ENCODE data around the gene WFIKKN1. TPM values are rescaled to one million over a fixed set of nuclear protein-coding genes. Genes with fewer than 3 reads are reported as not detected.

The WFIKKN1 gene
- total and polyA plus RNA-seq, 2 of the 13 experiments (the other 11 are each of a cell fraction or from before 2014, with no cell fraction given), result 1.7 to 4.9 TPM

DNA sequence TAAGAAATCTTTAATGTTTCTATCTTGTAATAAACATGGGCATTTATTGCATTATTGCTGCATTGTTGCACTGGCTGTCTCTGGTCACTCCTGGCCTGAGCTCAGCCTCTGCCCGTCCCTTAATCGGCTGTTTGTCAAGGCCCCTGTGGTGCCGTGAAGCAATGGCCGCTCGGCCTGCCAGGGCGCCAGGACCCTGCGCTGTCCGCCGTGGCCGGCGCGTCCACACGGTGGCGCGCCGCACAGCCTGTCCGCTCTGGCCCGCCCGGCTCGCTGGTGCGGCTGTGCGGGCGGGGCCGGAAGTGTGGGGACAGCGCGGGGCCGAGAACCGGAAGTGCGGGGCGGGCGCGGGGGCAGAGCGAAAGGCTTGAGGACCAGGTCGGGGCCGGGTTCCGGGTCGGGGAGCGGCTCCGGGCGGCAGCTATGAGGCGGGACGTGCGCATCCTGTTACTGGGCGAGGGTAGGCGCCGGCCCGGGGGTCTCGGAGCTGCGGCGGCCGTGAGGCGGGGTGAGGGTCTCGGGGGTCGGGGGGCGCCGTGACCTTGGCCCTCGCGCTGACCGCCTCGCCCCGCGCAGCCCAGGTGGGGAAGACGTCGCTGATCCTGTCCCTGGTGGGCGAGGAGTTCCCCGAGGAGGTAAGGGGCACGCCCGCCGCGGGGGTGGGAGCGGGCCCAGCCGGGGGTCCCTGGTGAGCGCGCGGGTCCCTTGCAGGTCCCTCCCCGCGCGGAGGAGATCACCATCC is 37.2 kb downstream of the WFIKKN1 start, which contains the start of gene RHOT2 (continued):
- TF ChIP-seq, protein P1, sequence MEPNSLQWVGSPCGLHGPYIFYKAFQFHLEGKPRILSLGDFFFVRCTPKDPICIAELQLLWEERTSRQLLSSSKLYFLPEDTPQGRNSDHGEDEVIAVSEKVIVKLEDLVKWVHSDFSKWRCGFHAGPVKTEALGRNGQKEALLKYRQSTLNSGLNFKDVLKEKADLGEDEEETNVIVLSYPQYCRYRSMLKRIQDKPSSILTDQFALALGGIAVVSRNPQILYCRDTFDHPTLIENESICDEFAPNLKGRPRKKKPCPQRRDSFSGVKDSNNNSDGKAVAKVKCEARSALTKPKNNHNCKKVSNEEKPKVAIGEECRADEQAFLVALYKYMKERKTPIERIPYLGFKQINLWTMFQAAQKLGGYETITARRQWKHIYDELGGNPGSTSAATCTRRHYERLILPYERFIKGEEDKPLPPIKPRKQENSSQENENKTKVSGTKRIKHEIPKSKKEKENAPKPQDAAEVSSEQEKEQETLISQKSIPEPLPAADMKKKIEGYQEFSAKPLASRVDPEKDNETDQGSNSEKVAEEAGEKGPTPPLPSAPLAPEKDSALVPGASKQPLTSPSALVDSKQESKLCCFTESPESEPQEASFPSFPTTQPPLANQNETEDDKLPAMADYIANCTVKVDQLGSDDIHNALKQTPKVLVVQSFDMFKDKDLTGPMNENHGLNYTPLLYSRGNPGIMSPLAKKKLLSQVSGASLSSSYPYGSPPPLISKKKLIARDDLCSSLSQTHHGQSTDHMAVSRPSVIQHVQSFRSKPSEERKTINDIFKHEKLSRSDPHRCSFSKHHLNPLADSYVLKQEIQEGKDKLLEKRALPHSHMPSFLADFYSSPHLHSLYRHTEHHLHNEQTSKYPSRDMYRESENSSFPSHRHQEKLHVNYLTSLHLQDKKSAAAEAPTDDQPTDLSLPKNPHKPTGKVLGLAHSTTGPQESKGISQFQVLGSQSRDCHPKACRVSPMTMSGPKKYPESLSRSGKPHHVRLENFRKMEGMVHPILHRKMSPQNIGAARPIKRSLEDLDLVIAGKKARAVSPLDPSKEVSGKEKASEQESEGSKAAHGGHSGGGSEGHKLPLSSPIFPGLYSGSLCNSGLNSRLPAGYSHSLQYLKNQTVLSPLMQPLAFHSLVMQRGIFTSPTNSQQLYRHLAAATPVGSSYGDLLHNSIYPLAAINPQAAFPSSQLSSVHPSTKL (CRISPR knock-in tag; IDR thresholded peaks at IDR 0.05), result peak; percentile 10; the same call in 1 of the 2 replicates
- TF ChIP-seq, protein P2, sequence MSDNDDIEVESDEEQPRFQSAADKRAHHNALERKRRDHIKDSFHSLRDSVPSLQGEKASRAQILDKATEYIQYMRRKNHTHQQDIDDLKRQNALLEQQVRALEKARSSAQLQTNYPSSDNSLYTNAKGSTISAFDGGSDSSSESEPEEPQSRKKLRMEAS (IDR thresholded peaks at IDR 0.05), result peak; percentile 82
- TF ChIP-seq ZNF607 (CRISPR knock-in tag; IDR thresholded peaks at IDR 0.05; ENCODE audit: borderline replicate concordance) (0 out of 2 replicates have a peak, but pooled peaks have one; percentile 59), HDAC1 (CRISPR knock-in tag; IDR thresholded peaks at IDR 0.05) (peak; percentile 82), TBX2 (CRISPR knock-in tag; IDR thresholded peaks at IDR 0.05; ENCODE audit: borderline replicate concordance) (peak; percentile 21; the same call in 1 of the 2 replicates), ZNF652 (CRISPR knock-in tag; IDR thresholded peaks at IDR 0.05; ENCODE audit: borderline replicate concordance, low read depth) (no peak), MED1 (CRISPR knock-in tag; IDR thresholded peaks at IDR 0.05) (peak; percentile 88), MXD4 (CRISPR knock-in tag; IDR thresholded peaks at IDR 0.05) (peak; percentile 74), SIN3A (IDR thresholded peaks at IDR 0.05; ENCODE audit: borderline replicate concordance, low read depth, low read length) (peak; percentile 68; the same call in 1 of the 2 replicates), KDM5B (CRISPR knock-in tag; IDR thresholded peaks at IDR 0.05; ENCODE audit: borderline replicate concordance) (peak; percentile 73; the same call in 1 of the 2 replicates), SIN3B (IDR thresholded peaks at IDR 0.05; ENCODE audit: low read length) (no peak)
- TF ChIP-seq, protein P3, sequence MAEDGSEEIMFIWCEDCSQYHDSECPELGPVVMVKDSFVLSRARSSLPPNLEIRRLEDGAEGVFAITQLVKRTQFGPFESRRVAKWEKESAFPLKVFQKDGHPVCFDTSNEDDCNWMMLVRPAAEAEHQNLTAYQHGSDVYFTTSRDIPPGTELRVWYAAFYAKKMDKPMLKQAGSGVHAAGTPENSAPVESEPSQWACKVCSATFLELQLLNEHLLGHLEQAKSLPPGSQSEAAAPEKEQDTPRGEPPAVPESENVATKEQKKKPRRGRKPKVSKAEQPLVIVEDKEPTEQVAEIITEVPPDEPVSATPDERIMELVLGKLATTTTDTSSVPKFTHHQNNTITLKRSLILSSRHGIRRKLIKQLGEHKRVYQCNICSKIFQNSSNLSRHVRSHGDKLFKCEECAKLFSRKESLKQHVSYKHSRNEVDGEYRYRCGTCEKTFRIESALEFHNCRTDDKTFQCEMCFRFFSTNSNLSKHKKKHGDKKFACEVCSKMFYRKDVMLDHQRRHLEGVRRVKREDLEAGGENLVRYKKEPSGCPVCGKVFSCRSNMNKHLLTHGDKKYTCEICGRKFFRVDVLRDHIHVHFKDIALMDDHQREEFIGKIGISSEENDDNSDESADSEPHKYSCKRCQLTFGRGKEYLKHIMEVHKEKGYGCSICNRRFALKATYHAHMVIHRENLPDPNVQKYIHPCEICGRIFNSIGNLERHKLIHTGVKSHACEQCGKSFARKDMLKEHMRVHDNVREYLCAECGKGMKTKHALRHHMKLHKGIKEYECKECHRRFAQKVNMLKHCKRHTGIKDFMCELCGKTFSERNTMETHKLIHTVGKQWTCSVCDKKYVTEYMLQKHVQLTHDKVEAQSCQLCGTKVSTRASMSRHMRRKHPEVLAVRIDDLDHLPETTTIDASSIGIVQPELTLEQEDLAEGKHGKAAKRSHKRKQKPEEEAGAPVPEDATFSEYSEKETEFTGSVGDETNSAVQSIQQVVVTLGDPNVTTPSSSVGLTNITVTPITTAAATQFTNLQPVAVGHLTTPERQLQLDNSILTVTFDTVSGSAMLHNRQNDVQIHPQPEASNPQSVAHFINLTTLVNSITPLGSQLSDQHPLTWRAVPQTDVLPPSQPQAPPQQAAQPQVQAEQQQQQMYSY (CRISPR knock-in tag; IDR thresholded peaks at IDR 0.05), result 0 out of 2 replicates have a peak, but pooled peaks have one; percentile 35
- TF ChIP-seq, protein P4, sequence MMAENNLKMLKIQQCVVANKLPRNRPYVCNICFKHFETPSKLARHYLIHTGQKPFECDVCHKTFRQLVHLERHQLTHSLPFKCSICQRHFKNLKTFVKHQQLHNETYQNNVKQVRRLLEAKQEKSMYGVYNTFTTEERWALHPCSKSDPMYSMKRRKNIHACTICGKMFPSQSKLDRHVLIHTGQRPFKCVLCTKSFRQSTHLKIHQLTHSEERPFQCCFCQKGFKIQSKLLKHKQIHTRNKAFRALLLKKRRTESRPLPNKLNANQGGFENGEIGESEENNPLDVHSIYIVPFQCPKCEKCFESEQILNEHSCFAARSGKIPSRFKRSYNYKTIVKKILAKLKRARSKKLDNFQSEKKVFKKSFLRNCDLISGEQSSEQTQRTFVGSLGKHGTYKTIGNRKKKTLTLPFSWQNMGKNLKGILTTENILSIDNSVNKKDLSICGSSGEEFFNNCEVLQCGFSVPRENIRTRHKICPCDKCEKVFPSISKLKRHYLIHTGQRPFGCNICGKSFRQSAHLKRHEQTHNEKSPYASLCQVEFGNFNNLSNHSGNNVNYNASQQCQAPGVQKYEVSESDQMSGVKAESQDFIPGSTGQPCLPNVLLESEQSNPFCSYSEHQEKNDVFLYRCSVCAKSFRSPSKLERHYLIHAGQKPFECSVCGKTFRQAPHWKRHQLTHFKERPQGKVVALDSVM (CRISPR knock-in tag; IDR thresholded peaks at IDR 0.05), result no peak; the same call in 1 of the 2 replicates
- TF ChIP-seq, protein P5, sequence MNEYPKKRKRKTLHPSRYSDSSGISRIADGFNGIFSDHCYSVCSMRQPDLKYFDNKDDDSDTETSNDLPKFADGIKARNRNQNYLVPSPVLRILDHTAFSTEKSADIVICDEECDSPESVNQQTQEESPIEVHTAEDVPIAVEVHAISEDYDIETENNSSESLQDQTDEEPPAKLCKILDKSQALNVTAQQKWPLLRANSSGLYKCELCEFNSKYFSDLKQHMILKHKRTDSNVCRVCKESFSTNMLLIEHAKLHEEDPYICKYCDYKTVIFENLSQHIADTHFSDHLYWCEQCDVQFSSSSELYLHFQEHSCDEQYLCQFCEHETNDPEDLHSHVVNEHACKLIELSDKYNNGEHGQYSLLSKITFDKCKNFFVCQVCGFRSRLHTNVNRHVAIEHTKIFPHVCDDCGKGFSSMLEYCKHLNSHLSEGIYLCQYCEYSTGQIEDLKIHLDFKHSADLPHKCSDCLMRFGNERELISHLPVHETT (CRISPR knock-in tag; conservative IDR thresholded peaks at IDR 0.05), result peak; percentile 91
- TF ChIP-seq, protein P6, sequence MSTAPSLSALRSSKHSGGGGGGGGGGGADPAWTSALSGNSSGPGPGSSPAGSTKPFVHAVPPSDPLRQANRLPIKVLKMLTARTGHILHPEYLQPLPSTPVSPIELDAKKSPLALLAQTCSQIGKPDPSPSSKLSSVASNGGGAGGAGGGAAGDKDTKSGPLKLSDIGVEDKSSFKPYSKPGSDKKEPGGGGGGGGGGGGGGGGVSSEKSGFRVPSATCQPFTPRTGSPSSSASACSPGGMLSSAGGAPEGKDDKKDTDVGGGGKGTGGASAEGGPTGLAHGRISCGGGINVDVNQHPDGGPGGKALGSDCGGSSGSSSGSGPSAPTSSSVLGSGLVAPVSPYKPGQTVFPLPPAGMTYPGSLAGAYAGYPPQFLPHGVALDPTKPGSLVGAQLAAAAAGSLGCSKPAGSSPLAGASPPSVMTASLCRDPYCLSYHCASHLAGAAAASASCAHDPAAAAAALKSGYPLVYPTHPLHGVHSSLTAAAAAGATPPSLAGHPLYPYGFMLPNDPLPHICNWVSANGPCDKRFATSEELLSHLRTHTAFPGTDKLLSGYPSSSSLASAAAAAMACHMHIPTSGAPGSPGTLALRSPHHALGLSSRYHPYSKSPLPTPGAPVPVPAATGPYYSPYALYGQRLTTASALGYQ (CRISPR knock-in tag; IDR thresholded peaks at IDR 0.05), result peak; percentile 64; the same call in 1 of the 2 replicates
